HG02588 (cell line): ENCODE results near the gene VPS13D.

ENCODE experiments used
- ATAC-seq: cut with Tn5 transposase; IDR thresholded peaks from one replicate; pipeline ENCODE4 v1.9.1; 2021; ENCODE audit warnings: mild to moderate bottlenecking, moderate library complexity; ENCODE audit not compliant: unreplicated experiment

Gene VPS13D

GRCh38 chr1:12480748-12481362 lies 251.0 kb downstream of the VPS13D start:
- ATAC-seq, result no peak

GRCh38 chr1:12481928-12482327 lies 252.1 kb downstream of the VPS13D start:
- ATAC-seq, result no peak

DNA sequence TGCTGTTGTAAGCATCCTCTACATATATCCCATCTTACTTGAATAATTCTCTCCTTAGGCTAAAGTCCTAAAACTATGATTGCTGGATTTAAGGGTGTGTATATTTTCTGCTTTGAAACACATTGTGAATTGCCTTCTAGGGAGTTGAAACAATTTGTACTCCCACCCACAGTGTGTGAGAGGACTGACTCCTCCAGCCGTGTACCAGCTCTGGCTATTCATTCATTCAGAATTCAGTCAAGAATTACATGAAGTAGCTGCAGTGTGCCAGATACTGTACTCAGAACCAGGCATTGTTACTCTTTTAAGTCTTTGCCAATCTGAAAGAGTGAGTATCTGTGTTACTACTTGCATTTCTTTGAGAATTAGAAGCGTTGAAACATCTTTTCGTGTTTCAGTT lies 253.2 kb downstream of the VPS13D start:
- no peak for ATAC-seq

DNA sequence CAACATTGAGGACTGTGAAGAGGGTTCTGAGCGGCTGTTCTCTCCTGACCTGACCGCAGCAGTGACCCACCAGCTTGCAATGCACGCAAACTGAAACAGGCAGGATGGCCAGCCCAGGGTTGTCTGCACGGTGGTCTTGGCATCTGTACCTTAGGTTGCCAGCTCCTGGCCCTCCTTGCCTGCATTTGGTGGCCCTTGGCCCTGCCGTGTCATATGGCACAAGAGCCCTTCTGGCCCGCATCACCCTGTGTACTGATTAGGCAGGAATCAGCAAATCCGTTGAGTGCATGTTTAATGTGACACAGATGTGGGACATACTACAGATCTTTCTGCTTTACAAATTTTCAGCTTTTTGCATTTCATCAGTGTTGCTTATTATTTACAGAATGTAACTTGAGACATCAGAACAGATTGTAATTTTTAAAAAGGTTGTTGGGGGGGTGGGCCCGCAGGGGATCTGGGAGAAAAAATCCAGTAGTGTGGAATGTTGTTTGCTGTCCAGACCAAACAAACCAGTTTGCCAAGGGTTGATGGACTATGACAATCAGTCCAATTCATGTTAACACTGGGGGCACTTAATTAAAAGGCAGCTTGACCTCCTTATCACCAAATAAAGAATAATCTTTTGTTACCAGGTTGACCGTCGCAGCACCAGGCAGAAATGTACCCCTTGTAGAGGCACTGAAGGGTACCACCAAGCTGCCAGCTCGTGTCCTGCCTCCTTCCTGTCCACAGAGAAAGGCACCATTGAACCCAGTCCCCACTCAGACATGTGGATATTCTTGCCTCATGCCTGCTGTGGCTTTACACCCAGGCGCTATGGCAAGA lies 255.6 kb downstream of the VPS13D start:
- no peak for ATAC-seq

GRCh38 chr1:12486059-12486341 lies 256.2 kb downstream of the VPS13D start:
- no peak for ATAC-seq

DNA sequence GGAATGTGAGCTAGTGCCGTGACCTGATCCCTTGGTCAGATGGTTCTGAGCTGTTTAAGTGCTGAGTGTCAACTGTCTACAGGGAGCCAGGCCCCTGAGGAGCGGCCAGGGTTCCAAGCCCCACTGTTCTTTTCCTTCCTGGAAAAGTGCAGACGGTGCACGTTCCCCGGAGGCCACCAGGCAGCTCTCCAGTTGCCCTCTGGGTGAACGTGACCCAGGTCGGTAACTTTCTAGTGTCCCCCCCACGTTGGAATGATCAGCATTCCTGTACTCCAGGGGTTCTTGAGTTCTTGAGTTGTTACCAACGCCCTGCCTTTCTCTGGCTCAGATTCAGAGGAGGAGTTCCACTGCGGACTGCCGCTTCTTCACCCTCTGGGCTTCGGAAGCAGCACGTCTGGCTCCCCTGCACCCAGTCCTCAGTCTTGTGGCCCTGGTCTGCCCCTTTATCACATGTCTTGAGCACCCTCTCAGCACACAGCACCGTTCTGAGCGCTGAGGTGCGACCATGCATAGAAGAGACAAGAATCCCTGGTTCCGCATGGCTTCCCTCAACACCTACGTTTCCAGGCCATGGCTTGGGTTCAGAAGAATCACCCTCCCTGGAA lies 256.7 kb downstream of the VPS13D start:
- no peak for ATAC-seq

GRCh38 chr1:12487520-12487919 lies 257.7 kb downstream of the VPS13D start:
- no peak for ATAC-seq

DNA sequence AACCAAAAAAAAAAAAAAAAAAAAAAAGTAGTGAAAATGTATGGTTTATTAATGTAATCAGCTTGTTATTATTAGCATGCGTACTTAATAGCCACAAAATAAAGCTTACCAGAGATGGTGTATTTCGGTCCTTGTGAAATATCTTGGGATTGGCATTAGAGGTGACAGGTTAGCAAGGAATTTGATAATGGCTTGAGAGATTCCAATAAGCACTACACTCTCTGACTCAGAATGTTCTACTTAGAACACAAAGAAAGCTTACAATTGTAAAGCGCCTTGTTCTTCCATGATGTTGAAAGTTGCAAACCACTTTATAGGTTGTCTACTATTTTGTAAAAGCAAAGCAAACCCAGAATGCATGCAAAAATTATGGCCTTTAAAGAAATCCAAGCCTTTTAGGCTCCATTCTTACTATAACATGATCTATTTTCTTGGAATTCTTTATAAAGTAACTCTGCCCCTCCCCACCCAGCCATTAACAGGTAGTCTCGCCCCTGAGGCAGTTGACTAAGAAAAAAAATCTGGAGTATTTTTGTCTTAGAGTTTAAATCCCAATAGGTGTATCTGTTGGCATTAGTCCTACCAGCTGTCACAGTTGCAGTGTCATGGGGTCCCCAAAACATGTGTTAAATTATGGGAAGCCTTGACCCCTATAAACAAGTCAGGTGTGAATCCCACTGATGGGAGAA lies 259.0 kb downstream of the VPS13D start:
- no peak for ATAC-seq

DNA sequence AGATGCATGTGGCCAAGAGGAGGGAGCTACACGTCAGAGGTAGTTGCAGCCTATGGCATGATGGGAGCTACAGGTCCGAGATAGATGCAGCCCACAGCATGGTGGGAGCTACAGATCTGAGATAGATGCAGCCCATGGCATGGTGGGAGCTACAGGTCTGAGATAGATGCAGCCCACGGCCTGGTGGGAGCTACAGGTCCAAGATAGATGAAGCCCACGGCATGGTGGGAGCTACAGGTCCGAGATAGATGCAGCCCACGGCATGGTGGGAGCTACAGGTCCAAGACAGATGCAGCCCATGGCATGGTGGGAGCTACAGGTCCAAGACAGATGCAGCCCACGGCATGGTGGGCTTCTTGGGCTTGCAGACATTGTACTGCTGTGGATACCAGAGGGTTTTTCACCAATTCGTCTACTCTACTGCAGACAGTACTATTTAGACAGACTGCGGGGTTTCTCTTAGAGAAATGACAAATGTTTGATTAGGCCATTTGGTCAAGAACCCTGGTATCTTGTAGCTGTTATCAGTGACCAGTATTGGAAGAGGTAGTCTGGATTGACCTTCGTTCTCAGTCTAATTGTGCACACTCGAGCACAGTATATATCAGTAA lies 260.8 kb downstream of the VPS13D start:
- ATAC-seq, result no peak

DNA sequence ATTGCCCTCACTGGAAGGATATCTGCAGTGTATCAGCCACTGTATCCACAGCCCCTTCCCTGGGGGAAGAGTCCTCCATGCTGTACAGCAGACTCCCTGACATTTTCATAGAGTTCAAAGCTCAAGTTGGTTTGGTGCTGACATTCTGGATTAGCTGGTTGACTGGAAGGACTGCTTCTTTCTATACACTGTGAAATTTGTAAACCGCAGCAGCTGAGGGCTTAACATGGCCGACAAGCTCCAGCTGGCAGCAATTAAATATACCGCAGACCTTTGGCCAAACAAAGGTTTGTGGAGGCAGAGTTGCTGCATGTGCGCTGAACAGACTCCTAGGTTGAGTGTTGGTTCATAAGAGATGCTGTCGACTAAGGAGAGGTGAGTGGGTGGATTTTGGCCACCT lies 261.8 kb downstream of the VPS13D start:
- no peak for ATAC-seq

- ATAC-seq, result no peak
Measured at GRCh38 chr1:12495725-12496124, 265.9 kb downstream of the VPS13D start.

DNA sequence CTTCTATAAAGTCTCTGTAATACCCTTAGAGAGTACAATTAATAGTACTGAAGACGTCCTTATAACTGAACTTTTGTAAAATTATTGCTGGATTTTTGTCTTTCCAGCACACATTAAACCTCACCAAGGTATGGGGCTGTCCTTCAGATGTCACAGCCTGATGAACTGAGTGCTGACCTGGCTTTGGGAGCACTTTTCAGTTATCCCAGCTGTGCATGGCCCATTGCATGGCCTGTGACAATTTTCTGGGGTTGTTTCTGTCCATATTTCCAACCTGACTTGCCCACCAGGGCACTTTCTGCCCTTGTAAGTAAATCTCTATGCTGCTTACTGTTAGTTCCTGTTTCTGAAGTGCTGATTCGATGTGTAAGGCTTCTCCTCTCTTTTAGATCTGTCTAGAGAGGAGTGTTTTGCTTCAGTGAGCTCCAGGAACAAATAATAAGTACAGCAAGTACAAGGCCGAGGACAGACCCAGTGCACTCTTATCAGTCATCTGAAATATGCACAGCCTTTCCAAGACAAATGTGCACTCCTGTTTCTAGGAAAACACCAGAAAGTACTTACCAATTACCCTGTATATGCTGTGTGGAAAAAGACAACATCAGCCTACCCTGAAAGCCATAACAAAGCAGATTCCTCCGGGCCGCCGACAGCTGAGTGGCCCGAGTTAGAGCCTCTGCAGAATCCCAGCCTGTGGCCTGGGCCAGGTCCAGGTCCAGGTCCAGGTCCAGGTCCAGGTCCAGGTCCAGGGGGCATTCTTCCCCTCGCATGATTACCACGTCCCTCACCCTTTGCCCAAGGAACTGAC lies 266.5 kb downstream of the VPS13D start:
- ATAC-seq, result no peak

- ATAC-seq, result no peak
Measured at GRCh38 chr1:12499539-12500240, 269.9 kb downstream of the VPS13D start.

GRCh38 chr1:12501661-12502060 lies 271.8 kb downstream of the VPS13D start:
- ATAC-seq, result no peak

DNA sequence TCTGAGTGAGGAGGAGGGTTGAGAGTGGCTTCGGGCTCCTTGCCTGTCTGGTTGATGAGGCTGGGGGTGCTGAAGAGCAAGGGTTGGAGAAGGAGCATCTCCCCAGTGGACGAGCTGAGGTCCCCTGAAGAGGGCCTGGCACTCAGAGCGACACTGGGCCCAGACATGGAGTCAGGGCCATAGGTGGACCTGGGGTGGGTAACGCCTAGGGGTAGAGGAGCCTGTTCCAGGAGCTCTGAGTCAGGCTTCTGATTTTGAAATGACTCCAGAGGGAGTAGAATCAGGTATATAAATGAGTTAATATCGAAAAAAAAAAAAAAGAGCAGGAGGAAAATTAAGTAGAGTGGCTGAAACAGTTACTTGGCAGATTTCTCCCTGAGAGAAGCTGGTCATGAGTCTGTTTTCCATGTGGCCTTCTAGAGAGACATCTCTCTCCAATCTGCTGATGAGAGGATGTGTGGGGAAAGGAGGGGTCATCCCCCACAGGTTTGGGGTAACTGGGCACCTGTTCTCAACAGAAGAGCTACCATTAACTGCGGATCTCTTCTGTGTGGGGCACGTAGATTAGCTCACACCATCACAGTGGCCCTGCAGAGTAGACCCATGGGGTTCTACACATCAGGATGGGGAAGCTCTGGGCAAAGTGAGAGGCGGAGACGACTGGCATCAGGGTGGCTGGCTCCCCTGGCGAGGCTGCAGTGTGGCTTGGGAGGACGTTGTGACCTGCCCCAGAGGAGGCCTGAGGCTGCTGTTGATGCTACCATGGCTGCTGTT lies 272.7 kb downstream of the VPS13D start:
- no peak for ATAC-seq

- no peak for ATAC-seq
Measured at GRCh38 chr1:12503709-12504108, 273.9 kb downstream of the VPS13D start.

- no peak for ATAC-seq
Measured at GRCh38 chr1:12504601-12505000, 274.8 kb downstream of the VPS13D start.

DNA sequence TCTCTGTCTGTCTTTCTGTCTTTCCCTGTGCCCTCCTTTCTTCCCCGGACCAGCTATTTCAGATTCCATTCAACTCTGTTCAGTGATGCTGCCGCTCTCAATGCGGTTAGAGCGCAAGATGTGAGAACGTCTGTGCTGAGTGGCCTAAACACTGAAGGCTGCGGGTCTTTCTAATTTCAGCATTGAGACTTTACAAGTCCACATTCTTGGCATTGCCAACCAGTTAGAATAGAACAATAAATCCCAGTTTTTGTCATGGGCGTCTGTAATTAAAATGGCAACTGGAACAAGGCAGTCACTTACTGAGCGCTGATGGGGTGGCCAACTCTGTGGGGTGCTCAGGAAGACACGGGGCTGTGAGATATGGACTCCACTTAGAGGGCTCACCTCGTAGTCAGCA lies 275.4 kb downstream of the VPS13D start:
- no peak for ATAC-seq

DNA sequence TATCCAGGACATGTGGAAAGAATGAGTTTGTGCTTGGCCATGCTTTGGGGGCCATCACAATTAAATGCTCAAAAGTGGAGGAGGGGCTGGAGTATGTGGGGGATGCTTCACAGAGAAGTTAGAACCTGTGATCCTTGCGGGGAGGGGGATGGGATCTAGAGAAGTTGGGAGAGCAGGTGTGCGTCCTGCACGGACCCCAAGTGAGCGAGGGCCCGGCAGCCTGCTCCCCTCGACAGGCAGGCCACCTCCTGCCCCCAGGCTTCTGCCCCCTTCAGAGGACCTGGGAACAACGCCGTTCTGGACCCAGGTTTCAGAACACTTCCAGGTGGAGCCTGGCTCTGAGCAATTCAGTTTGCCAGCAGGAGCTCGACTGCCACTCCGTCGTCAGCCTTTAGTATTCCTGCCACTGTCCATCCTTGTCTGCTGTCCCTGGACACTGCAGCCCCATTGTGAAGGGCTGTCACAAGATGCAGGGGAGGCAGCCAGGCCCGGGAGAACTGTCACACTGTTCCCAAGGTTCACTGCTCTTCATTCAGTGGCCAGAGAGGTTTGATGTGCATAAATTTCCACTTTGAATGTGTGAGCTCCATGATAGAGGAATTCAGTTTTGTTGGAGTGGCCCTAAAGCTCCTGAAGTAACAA lies 275.9 kb downstream of the VPS13D start:
- ATAC-seq, result no peak
